ENCODE results near the gene GIMAP1.

Gene GIMAP1

GRCh38 chr7:150748376-150748775 is 32.0 kb downstream of the GIMAP1 start:
- DNase-seq (ENCODE audit: low read depth) = no peak

DNA sequence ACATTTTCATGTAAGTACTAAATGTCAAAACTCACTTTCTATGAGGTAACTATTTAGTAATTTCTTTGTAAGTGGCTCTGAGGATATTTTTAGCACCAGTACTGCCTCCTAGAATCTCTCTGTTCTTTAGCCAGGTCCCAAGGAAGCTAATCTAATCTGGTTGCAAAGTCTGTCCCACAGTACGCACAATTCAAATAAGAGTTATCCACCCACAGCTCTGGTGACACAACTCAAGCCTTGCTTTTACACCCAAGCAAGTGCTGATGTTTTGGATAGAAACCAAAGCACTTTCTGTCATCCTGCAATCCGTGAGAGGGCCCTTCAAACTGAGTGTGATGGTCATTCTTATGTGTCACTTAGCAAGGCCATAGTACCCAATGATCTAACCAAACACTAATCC is 35.3 kb downstream of the GIMAP1 start:
- DNase-seq (ENCODE audit: low read depth) = no peak

GRCh38 chr7:150753239-150753638 is 36.8 kb downstream of the GIMAP1 start:
- no peak for DNase-seq (ENCODE audit: low read depth)

- no peak for DNase-seq (ENCODE audit: low read depth)
Measured at GRCh38 chr7:150753826-150754603, 37.6 kb downstream of the GIMAP1 start.

DNA sequence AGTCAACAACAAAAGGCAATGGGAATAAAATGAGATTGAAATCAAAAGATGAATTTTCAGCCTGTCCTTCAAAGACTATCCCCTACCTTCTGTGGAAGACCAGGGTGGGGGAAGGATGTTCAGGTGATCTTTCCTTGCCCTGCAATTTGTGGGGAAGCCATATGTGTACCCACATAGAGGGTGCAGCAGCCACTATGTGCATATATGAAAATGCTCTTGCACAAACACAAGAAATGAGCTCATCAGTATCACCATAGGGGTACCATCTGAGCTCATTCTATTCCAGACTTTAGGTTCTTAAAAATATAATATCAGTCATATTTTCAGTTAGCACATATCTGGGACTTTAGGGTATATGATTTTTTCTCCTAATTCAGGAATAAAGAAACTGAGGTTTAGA is 38.5 kb downstream of the GIMAP1 start:
- DNase-seq (ENCODE audit: low read depth) = no peak

- peak; percentile 57 for DNase-seq (ENCODE audit: low read depth)
Measured at GRCh38 chr7:150755473-150756099, 39.2 kb downstream of the GIMAP1 start.

GRCh38 chr7:150756166-150756565 is 39.8 kb downstream of the GIMAP1 start:
- no peak for DNase-seq (ENCODE audit: low read depth)

DNA sequence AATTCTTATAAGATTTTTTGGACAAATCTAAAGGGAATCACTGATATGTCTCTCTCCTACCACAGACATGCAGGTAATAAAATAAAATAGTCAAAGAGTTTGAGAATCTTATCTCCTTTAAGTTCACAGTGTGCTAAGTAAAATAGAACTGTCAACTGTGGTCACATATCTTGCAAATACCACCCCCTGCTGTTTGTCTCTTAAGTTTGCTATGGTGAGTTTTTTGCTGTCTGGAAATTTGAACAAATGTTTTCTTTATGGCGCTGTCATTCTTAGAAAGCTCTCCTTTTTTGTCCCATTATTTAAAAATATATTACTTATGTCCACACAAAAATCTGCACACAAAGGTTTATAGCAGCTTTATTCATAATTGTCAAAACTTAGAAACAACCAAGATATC is 40.4 kb downstream of the GIMAP1 start:
- no peak for DNase-seq (ENCODE audit: low read depth)

DNA sequence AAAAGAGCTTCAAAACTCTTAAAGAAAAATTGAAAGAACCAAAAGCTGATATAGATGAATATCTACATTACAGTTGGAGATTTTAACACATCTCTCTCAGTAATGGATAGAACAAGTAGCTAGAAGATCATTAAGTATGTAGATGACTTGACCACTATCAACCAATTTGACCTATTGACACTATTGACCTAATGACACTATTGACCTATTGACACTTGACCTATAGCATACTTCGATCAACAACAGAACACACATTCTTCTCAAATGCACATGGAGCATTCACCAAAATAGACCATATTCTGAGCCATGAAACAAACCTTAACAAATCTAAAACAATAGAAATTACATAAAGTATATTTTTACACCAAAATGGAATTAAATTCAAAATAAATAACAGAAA is 43.1 kb downstream of the GIMAP1 start:
- DNase-seq (ENCODE audit: low read depth) = no peak

DNA sequence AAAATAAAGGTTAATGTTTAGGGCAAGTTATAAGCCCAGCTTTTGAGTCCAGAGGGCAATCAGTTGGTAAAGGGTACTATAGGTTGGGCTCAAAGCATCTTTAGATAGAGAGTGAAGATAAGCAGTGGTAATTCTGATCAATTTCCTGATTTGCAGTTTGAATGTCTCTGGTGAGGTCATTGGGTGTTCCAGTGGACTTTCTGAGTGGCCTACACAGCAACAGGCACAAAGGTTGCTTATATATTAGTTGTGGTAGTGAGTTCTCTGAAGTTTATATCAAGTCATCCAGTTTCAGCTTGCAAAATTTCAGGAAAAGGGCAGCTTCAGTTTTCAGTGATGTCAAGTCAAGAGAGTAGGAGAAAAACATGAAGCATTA is 49.9 kb downstream of the GIMAP1 start:
- DNase-seq (ENCODE audit: low read depth) = no peak

DNA sequence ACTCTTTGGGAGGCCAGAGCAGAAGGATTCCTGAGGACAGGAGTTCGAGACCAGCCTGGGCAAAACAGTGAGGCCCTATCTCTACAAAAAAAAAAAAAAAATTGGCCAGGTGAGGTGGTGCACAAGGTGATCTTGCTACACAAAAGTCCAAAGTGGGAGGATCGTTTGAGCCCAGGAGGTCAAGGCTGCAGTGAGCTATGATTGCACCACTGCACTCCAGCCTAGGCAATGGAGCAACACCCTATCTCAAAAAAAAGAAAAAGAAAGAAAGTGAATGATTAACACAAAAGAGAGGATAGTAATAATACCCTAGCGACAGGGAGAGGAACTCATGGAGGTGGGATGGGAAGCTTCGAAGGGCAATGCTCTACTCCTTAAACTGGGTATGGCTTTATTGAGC is 53.4 kb downstream of the GIMAP1 start:
- no peak for DNase-seq (ENCODE audit: low read depth)

Measured in activated T-helper 9 cell treated with anti-CD3 and anti-CD28 coated beads, Interleukin-2, amount 50 U/mL, for 16 hours (primary cell).